HepG2 (cell line): Measurements from ENCODE around the gene IRF4.

Experiments
- CEBPB ChIP-seq: IDR thresholded peaks from 2 replicates; pipeline ENCODE4 v1.6.1; 2011; ENCODE audit warnings: low read depth, low read length, improper control_type of control experiment, borderline replicate concordance
- CTCF ChIP-seq: sonication (generic); formaldehyde crosslinking; IDR thresholded peaks from 2 replicates; pipeline ENCODE4 v1.5.0; 2020; ENCODE audit warnings: mild to moderate bottlenecking, missing genetic modification reagents, moderate library complexity
- EED ChIP-seq: sonication (generic); formaldehyde crosslinking; IDR thresholded peaks from 2 replicates; pipeline ENCODE4 v1.5.0; 2020; ENCODE audit warnings: mild to moderate bottlenecking, missing genetic modification reagents
- KLF16 ChIP-seq, 2 experiments: sonication (generic) in 1 of 2; formaldehyde crosslinking in 1 of 2; IDR thresholded peaks; 2 replicates each; pipeline versions ENCODE4 v1.6.1 to v1.8.0; 2016 to 2023; ENCODE audit warnings: missing genetic modification reagents in 2 of 2, missing compliant biosample characterization in 1 of 2
- KMT2A ChIP-seq: sonication (generic); formaldehyde crosslinking; IDR thresholded peaks from 2 replicates; pipeline ENCODE4 v1.4.0; 2020; ENCODE audit warnings: missing genetic modification reagents
- TCF7L2 ChIP-seq: IDR thresholded peaks from 2 replicates; pipeline ENCODE4 v1.6.1; 2011; ENCODE audit warnings: mild to moderate bottlenecking, low read depth, low read length, moderate library complexity

GRCh38 chr6:397604-398003, 6.1 kb downstream of the IRF4 start:
- TF ChIP-seq KLF16 (CRISPR knock-in tag; IDR thresholded peaks at IDR 0.05) (no peak), EED (no peak), KMT2A (no peak), CTCF (CRISPR knock-in tag) (no peak), TCF7L2 (no peak), CEBPB (no peak)
